NCI-H146 treated with DMSO at 0.1 percent for 48 hours (cell line): ENCODE measurements around the gene TCP11.

Source experiments
- DNase-seq: peaks from one replicate; lab custom pipeline; 2025; ENCODE audit not compliant: unreplicated experiment; lab: John Stamatoyannopoulos, UW

The TCP11 gene

GRCh38 chr6:35141007-35141655 lies at the start of gene TCP11:
TCP11 (minus strand) TSS chr6:35141339; CDS start chr6:35140870, 469 bp downstream.
- no peak for DNase-seq

- no peak for DNase-seq
Measured at GRCh38 chr6:35190306-35190705, 49.2 kb upstream of the TCP11 start.

GRCh38 chr6:35188886-35189285 lies 47.7 kb upstream of the TCP11 start:
- DNase-seq, result no peak

GRCh38 chr6:35186571-35186970 lies 45.4 kb upstream of the TCP11 start:
- no peak for DNase-seq

- no peak for DNase-seq
Measured at GRCh38 chr6:35185971-35186370, 44.8 kb upstream of the TCP11 start.

- no peak for DNase-seq
Measured at GRCh38 chr6:35185302-35185681, 44.2 kb upstream of the TCP11 start.

GRCh38 chr6:35184580-35185301 lies 43.6 kb upstream of the TCP11 start:
- no peak for DNase-seq

- no peak for DNase-seq
Measured at GRCh38 chr6:35183935-35184334, 42.8 kb upstream of the TCP11 start.

- no peak for DNase-seq
Measured at GRCh38 chr6:35183281-35183680, 42.1 kb upstream of the TCP11 start.

- DNase-seq, result peak; percentile 15
Measured at GRCh38 chr6:35181933-35182612, 40.9 kb upstream of the TCP11 start.

GRCh38 chr6:35181308-35181932 lies 40.3 kb upstream of the TCP11 start:
- no peak for DNase-seq

- DNase-seq, result no peak
Measured at GRCh38 chr6:35179901-35180535, 38.9 kb upstream of the TCP11 start.

GRCh38 chr6:35178932-35179832 lies 38.0 kb upstream of the TCP11 start:
- DNase-seq, result no peak

GRCh38 chr6:35178012-35178411 lies 36.9 kb upstream of the TCP11 start:
- DNase-seq, result no peak

- DNase-seq, result no peak
Measured at GRCh38 chr6:35177596-35177995, 36.5 kb upstream of the TCP11 start.

GRCh38 chr6:35177157-35177556 lies 36.0 kb upstream of the TCP11 start:
- DNase-seq, result no peak

GRCh38 chr6:35176301-35177024 lies 35.3 kb upstream of the TCP11 start:
- DNase-seq, result no peak

GRCh38 chr6:35174501-35174900 lies 33.4 kb upstream of the TCP11 start:
- no peak for DNase-seq

GRCh38 chr6:35174088-35174434 lies 32.9 kb upstream of the TCP11 start:
- DNase-seq, result no peak
